NK-92 treated with Interleukin-12 subunit alpha and Interleukin-12 subunit beta, amount 100 ng/mL, for 24 hours (cell line): ENCODE measurements around the gene DAG1.

Experiments
- DNase-seq: peaks from one replicate; lab custom pipeline; 2025; lab: John Stamatoyannopoulos, UW

DAG1 gene

GRCh38 chr3:49553692-49554632 lies 83.9 kb downstream of the DAG1 start, which contains the start of gene BSN:
Gene BSN, plus strand, starts transcription at chr3:49554477. Its CDS starts 126 bp downstream, at chr3:49554603.
- peak; percentile 53 for DNase-seq

GRCh38 chr3:49554633-49555265 lies 84.7 kb downstream of the DAG1 start:
- DNase-seq, result no peak

GRCh38 chr3:49556500-49557275 lies 86.6 kb downstream of the DAG1 start:
- no peak for DNase-seq

GRCh38 chr3:49563040-49563578 lies 93.0 kb downstream of the DAG1 start:
- DNase-seq, result no peak

- DNase-seq, result no peak
Measured at GRCh38 chr3:49563766-49564165, 93.7 kb downstream of the DAG1 start.

- DNase-seq, result no peak
Measured at GRCh38 chr3:49566312-49566711, 96.2 kb downstream of the DAG1 start.

GRCh38 chr3:49567406-49567805 lies 97.3 kb downstream of the DAG1 start:
- no peak for DNase-seq

- no peak for DNase-seq
Measured at GRCh38 chr3:49568965-49569364, 98.9 kb downstream of the DAG1 start.

GRCh38 chr3:49570028-49570654 lies 100.1 kb downstream of the DAG1 start:
- DNase-seq, result no peak

- DNase-seq, result no peak
Measured at GRCh38 chr3:49582177-49582576, 112.1 kb downstream of the DAG1 start.
